K562 (cell line): ENCODE measurements around the gene ZNF165.

ENCODE experiments used
- KAT8 ChIP-seq: fragments of 450-650 bp; IDR thresholded peaks from 2 replicates; pipeline ENCODE4 v1.6.1; 2016; ENCODE audit warnings: low read depth, mild to moderate bottlenecking
- TF ChIP-seq, protein P1 (sequence below): sonication (generic); formaldehyde crosslinking; IDR thresholded peaks from 2 replicates; pipeline ENCODE4 v1.8.1; 2023; ENCODE audit warnings: mild to moderate bottlenecking, missing genetic modification reagents

DNA sequence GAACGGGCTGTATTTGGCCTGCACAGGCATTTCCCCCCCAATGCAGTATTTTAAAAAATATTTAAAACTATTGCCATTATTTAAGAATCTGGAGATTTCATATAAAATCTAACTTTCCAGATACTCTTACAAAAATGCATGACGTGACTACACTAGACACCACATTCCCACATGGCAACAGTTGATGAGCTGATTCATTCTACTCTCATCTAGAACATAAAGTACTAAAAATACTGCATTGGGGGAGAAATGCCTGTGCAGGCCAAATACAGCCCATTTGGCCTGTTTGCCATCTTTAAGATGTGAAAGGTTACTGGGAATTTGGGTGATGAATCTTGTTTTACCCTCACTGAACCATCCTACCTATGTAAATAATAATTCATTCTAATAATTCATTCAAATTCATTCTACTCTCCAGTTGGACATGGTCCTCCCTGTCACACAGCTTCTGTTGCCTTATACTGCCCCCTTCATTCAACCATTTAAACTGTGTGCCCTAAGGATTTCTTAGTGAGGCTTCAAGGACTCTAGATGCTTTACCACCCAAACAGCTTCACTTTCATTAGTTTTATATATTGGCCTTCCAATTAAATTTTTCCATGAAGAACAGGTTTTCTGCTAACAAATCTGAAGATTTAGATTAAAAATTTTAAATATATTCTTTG is 37.1 kb downstream of the ZNF165 start:
- TF ChIP-seq, protein P1, sequence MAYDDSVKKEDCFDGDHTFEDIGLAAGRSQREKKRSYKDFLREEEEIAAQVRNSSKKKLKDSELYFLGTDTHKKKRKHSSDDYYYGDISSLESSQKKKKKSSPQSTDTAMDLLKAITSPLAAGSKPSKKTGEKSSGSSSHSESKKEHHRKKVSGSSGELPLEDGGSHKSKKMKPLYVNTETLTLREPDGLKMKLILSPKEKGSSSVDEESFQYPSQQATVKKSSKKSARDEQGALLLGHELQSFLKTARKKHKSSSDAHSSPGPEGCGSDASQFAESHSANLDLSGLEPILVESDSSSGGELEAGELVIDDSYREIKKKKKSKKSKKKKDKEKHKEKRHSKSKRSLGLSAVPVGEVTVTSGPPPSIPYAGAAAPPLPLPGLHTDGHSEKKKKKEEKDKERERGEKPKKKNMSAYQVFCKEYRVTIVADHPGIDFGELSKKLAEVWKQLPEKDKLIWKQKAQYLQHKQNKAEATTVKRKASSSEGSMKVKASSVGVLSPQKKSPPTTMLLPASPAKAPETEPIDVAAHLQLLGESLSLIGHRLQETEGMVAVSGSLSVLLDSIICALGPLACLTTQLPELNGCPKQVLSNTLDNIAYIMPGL (CRISPR knock-in tag), result no peak
- no peak for TF ChIP-seq KAT8
